Measurements from ENCODE around the gene CASR. TPM values are rescaled to one million over a fixed set of nuclear protein-coding genes. Genes with fewer than 3 reads are reported as not detected.

The CASR gene
- total RNA-seq, 1 donor from 2014 or later = 0.20 TPM

DNA sequence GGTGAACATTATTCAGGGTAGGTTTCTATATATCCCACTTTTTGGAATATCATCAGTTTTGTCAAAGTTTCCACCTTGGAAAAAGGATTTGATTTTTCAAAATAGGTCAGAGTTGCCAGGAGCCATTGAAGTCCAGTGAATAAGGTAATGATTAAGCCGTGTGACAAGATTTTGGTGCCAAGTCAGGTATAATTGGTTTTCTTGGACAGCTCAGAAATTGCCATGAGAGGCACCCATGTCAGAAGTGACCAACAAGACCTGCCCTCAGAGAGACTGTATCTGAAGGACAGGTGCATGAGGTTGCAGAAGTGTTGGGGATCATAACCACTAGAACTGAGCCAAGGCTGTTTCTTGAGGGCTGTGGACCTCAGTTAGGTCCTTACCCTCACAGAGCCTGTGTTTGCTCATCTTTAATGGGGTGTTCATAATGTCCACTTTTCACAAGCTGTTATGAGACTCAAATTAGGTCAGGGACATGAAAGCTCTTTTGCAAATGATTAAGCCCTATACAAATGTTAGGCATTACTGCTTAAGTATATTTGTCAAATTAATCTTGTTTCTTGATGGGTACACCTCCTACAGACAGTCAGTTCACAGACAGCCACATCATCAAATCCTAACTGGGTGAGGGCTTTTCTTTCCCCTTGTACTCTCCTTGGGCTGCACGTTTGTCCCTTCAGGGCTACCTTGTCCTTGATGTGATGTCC, 32.3 kb downstream of the CASR start:
- no peak overlapping the region for H3K27ac ChIP-seq
- ATAC-seq (no peak), DNase-seq (no peak)
- H3K36me3 ChIP-seq = no peaks in the 10 kb centered on the region
- no peaks in the 10 kb centered on the region for H3K9me3 ChIP-seq
- intact Hi-C loops (cut with DNase I) = no loop called here
- H3K4me3 ChIP-seq = no peak overlapping the region
- TF ChIP-seq, protein P1, sequence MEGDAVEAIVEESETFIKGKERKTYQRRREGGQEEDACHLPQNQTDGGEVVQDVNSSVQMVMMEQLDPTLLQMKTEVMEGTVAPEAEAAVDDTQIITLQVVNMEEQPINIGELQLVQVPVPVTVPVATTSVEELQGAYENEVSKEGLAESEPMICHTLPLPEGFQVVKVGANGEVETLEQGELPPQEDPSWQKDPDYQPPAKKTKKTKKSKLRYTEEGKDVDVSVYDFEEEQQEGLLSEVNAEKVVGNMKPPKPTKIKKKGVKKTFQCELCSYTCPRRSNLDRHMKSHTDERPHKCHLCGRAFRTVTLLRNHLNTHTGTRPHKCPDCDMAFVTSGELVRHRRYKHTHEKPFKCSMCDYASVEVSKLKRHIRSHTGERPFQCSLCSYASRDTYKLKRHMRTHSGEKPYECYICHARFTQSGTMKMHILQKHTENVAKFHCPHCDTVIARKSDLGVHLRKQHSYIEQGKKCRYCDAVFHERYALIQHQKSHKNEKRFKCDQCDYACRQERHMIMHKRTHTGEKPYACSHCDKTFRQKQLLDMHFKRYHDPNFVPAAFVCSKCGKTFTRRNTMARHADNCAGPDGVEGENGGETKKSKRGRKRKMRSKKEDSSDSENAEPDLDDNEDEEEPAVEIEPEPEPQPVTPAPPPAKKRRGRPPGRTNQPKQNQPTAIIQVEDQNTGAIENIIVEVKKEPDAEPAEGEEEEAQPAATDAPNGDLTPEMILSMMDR (IDR thresholded peaks at IDR 0.05) = no peak
- H3K27me3 ChIP-seq = peaks cover 6% of the 10 kb centered on the region
- H3K4me1 ChIP-seq = no peaks in the 10 kb centered on the region

GRCh38 chr3:122217901-122218300, 34.4 kb downstream of the CASR start:
- Histone ChIP-seq H3K4me1 (no peaks in the 10 kb centered on the region), H3K9me3 (no peaks in the 10 kb centered on the region), H3K27ac (no peak overlapping the region), H3K36me3 (no peaks in the 10 kb centered on the region), H3K4me3 (no peak overlapping the region), H3K27me3 (peaks cover 6% of the 10 kb centered on the region)
- intact Hi-C loops (cut with DNase I) = no loop called here
- TF ChIP-seq, protein P1 (IDR thresholded peaks at IDR 0.05) = no peak
- ATAC-seq (no peak), DNase-seq (no peak)

DNA sequence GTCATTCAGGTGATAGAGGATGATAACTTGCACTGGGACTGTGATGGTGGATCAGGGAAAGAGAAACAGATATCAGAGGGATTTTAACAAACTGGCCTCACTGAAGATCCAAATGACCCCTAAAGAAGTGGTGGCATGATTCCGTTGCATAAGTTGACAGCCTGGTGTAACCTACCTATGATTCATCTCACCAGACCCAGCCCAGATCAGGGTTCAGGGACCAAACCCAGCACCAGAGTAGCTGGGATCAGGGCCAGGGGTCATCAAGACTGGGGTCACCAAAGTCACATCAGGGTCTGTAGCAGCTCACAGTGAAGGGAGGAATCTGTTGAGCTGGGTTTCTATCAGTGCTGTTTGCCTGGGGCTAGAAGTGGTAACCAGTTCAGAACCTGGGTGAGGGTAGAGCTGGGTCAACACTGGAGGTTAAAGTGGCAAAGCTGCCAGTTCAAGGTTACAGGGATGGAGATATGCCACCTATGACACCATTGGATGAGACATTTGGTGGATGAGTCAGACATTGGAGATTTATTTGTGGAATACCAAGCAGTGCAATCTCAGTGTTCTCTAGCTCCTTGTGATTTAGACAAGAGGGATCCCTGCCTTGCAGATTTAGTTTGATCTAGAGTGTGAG, 35.9 kb downstream of the CASR start:
- DNase-seq = no peak
- intact Hi-C loops (cut with DNase I) = no loop called here
- Histone ChIP-seq H3K4me1 (no peaks in the 10 kb centered on the region), H3K27ac (no peak overlapping the region), H3K27me3 (peaks cover 6% of the 10 kb centered on the region), H3K36me3 (no peaks in the 10 kb centered on the region), H3K4me3 (no peak overlapping the region), H3K9me3 (no peaks in the 10 kb centered on the region)
- ATAC-seq = no peak
- TF ChIP-seq, protein P1 (IDR thresholded peaks at IDR 0.05) = no peak

DNA sequence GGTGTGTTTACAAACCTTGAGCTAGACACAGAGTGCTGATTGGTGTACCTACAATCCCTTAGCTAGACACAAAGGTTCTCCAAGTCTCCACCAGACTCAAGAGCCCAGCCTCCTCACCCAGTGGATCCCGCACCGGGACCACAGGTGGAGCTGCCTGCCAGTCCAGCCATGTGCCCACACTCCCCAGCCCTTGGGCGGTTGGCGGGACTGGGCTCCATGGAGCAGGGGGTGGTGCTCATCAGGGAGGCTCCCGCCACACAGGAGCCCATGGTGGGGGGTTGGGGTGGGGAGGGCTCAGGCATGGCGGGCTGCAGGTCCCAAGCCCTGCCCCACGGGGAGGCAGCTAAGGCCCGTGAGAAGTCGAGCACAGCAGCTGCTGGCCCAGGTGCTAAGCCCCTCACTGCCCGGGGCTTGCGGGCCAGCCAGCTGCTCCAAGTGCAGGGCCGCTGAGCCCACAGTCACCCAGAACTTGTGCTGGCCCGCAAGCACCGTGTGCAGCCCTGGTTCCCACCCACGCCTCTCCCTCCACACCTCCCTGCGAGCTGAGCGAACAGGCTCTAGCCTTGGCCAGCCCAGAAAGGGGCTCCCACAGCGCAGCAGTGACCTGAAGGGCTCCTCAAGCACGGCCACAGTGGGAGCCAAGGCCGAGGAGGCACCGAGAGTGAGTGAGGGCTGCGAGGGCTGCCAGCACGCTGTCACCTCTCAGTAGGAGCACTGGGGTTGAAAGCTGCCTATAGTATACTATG, 43.7 kb downstream of the CASR start:
- H3K27me3 ChIP-seq = no peaks in the 10 kb centered on the region
- no peaks in the 10 kb centered on the region for H3K36me3 ChIP-seq
- TF ChIP-seq, protein P1 (IDR thresholded peaks at IDR 0.05) = no peak
- intact Hi-C loops (cut with DNase I) = no loop called here
- DNase-seq (no peak), ATAC-seq (no peak)
- no peaks in the 10 kb centered on the region for H3K9me3 ChIP-seq
- H3K27ac ChIP-seq = no peak overlapping the region
- H3K4me1 ChIP-seq = no peaks in the 10 kb centered on the region
- H3K4me3 ChIP-seq = no peak overlapping the region

DNA sequence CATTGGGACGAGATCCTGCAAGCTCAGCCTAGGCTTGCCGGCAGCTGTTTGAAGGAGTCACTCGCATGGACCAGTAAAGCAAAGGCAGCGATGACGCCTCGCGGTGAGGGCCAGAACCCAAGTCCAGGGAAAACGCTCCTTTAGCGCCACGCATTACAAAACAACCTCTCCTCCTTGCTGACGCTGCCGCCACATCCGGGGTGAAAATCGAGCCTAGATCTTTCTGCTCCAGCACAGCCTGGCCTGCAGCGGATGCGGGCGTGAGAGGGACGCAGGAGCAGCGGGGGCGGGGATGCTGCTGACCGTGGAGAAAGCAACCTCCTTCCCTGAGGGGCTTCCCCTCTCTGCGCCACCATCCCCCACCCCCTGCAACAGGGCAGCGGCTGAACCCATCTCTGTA, 46.7 kb downstream of the CASR start:
- Histone ChIP-seq H3K9me3 (no peaks in the 10 kb centered on the region), H3K4me3 (no peak overlapping the region), H3K4me1 (peaks cover 3% of the 10 kb centered on the region), H3K27me3 (no peaks in the 10 kb centered on the region), H3K36me3 (no peaks in the 10 kb centered on the region), H3K27ac (no peak overlapping the region)
- no peak for DNase-seq
- intact Hi-C loops (cut with DNase I) = no loop called here
- ATAC-seq = no peak
- TF ChIP-seq, protein P1 (IDR thresholded peaks at IDR 0.05) = no peak
